Measurements from ENCODE around the gene RAB6B.

Gene RAB6B

GRCh38 chr3:133894353-133895207 lies 1.1 kb downstream of the RAB6B start:
- DNase-seq: no peak

DNA sequence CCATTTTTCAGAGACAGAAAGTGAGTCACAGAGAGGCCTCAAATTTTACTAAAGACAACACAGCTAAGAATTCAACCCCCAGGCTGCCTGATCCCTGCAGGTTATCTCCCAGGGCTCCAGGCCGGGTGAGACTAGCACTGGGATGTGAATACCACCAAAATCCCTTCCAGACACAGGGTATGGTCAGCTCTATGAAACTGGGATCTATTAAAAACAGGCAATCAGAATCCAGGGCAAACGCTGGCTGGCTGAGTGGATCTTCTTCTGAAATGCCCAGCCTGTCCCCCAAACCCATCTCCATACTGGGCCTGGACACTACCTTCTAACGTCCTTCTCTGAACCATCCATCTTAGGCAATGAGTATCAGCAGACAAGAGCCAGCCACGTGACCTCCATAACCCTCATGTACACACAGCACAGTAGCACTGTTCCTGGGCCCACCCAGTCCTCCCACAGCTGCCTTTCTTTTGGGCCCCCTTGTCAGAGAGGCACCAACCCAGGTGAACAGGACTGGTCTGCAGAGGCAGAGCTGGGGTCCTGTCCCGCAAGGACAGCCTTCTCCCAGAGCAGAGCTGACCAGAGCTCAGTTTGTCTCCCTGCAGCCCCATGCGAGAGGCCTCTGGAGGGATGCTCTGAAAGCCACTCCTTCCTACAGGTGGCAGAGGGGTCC lies 1.9 kb downstream of the RAB6B start:
- DNase-seq: no peak

DNA sequence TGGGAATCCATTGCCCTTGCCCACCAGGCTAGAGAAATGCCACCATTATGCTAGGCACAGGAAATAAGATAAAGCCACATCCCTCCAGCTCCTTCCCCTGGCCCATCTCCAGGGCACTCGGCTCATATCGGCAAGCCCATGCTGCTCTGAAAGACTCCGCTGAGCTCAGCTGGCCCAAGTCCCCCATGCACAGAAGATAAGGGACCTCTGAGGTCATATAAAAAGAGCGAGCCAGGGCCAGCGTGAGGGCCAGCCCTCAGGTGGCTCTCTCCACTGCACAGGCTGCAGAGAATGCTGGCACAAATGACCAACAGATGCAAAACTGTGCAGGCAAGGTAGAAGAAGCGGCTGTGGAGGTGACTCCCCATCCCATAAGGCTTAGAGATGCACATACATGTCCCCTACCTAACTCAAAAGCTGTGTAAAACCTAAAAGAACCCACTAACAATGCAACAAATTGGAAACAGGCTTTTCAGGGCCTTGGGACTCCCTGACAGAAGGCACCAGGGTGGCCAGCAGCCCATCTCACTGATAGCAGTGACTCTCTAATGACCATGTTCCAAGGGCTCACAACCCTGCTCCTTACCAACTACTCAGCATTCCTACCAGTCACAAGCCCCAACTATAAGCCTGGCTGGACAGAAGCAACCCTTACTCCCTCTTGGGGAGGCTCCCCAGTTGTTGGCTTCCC lies 3.0 kb downstream of the RAB6B start:
- no peak for DNase-seq

DNA sequence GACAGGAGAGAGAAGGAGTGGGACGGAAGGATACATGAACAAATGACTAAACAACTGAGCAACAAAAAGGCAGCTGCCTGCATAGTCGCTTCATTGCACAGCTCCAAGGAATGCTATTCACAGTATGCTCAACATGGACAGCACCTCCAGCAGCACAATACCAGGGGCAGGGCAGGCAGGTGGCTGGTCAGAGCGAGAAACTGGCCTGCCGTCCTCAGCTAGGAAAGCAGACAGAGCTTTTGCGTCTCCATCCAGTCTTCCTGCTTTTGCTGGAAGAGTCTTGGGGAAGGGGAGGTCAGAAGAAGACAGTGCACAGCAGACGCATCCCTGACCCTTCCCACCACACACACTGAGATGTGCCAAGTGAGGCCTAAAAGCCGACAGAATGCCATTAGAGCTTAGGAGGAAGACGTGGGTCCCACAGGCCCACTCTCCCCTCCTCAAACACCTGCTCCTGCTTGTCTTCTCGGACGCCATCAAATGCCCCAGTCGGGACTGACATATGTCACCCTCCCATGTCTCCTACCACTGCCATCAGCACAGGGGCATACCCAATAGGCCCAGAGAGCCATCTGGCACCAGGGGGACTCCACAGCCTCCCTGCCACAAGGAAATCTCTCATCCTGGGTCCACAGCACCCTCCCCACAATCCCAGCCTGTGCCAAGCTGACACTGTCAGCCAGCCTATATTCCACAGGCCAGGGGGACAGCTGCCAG lies 3.9 kb downstream of the RAB6B start:
- DNase-seq: no peak

- no peak for DNase-seq
Observed at GRCh38 chr3:133890972-133891644, 4.6 kb downstream of the RAB6B start.

- no peak for DNase-seq
Observed at GRCh38 chr3:133890037-133890436, 5.6 kb downstream of the RAB6B start.

- no peak for DNase-seq
Observed at GRCh38 chr3:133888726-133889340, 6.8 kb downstream of the RAB6B start.

GRCh38 chr3:133887803-133888703 lies 7.6 kb downstream of the RAB6B start:
- DNase-seq: no peak

GRCh38 chr3:133887074-133887802 lies 8.4 kb downstream of the RAB6B start:
- no peak for DNase-seq

- no peak for DNase-seq
Observed at GRCh38 chr3:133886031-133886722, 9.5 kb downstream of the RAB6B start.

DNA sequence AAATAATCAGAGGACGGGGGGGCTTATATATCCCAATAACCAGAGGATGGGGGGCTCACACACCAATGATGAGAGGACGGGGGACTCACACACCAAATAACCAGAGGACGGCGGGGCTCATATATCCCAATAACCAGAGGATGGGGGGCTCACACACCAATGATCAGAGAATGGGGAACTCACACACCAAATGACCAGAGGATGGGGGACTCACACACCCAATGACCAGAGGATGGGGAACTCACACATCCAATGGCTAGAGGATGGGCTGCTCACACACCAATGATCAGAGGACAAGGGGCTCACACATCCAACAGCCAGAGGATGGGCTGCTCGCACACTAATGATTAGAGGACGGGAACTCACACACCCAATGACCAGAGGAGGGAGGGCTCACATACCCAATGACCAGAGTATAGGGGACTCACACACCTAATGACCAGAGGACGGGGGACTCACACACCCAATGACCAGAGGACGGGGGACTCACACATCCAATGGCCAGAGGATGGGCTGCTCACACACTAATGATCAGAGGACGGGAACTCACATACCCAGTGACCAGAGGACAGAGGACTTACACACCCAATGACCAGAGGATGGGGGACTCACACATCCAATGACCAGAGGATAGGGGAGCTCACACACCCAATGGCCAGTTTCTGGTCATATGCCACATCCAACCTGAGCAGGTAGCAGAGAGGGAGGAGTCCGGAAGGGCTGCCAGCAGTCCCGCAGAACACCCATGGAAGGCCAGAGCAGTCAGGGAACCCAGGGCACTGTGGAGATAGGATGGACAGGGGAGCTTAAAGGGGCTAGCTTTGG lies 10.6 kb downstream of the RAB6B start:
- no peak for DNase-seq

GRCh38 chr3:133884054-133884886 lies 11.4 kb downstream of the RAB6B start:
- no peak for DNase-seq

DNA sequence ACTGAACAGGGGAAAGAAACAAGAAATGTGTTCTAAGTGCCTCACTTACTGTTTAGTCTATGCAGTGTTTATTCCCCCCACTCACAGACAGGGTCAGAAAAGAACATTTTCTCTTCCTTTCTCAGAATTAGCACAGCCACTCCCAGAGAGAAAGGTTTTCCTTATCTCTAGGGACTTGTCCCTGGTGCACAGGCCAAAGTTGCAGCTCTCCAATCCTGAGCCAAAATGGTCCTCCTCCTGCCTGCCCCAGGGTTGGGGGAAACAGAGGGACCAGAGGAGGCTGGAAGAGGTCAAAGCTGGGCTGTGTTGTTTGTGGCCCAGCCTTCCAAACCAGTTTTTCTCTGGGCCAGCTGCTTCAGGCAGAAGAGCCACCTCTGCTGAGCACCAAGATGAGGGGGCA lies 12.0 kb downstream of the RAB6B start:
- DNase-seq: no peak

- DNase-seq: no peak
Observed at GRCh38 chr3:133882986-133883586, 12.6 kb downstream of the RAB6B start.

- no peak for DNase-seq
Observed at GRCh38 chr3:133881939-133882825, 13.5 kb downstream of the RAB6B start.

- no peak for DNase-seq
Observed at GRCh38 chr3:133881492-133881891, 14.2 kb downstream of the RAB6B start.
